ENCODE results near the gene EIF4G2.

Gene EIF4G2

GRCh38 chr11:10808235-10808552, 532 bp downstream of the EIF4G2 start:
- no peak for DNase-seq (ENCODE audit: low read depth)

- peak; percentile 38 for DNase-seq (ENCODE audit: low read depth)
Measured at GRCh38 chr11:10807493-10808234, 1.1 kb downstream of the EIF4G2 start.

- no peak for DNase-seq (ENCODE audit: low read depth)
Measured at GRCh38 chr11:10806206-10806605, 2.5 kb downstream of the EIF4G2 start.

- no peak for DNase-seq (ENCODE audit: low read depth)
Measured at GRCh38 chr11:10805741-10806140, 3.0 kb downstream of the EIF4G2 start.

DNA sequence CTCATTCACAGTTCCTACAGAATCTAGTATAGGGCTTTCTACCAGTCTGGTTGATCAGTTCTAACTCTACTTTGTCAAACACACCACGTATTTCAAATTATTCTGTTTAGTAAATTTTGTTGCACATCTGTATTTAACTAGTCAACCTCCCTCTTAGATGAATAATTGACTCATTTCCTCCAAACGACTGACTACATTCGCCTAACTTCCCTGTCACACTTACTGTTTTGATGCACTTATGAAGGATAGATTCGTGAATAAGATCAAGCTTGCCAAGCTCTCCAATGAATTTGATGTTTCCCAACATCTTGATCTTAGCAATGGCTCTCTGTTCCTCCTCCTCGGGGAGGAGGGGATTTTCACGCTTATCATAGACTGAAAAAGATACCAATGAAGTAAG, 5.0 kb downstream of the EIF4G2 start:
- DNase-seq (ENCODE audit: low read depth), result no peak

GRCh38 chr11:10800292-10800691, 8.4 kb downstream of the EIF4G2 start:
- no peak for DNase-seq (ENCODE audit: low read depth)

DNA sequence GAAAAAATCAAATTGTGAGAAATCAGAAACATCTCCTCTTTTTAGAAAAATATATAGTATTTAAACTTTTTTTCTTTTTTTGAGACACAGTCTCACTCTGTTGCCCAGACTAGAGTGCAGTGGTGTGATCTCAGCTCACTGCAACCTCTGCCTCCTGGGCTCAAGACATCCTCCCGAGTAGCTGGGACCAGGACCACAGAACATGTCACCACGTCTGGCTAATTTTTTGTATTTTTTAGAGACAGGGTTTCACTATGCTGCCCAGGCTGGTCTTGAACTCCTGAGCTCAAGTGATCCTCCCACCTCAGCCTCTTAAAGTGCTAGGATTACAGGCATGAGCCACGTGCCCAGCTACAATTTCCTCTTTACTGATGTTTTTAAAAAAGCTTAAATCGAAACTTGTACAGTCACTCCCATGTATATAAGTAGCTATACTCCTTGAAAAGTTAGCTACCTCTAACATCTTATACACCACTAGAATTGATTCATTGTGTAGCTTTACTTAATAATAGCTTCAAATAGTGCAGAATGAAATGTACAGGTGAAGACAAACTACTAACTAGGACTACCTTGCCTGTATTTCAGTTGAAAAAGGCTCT, 10.3 kb downstream of the EIF4G2 start:
- DNase-seq (ENCODE audit: low read depth), result no peak

DNA sequence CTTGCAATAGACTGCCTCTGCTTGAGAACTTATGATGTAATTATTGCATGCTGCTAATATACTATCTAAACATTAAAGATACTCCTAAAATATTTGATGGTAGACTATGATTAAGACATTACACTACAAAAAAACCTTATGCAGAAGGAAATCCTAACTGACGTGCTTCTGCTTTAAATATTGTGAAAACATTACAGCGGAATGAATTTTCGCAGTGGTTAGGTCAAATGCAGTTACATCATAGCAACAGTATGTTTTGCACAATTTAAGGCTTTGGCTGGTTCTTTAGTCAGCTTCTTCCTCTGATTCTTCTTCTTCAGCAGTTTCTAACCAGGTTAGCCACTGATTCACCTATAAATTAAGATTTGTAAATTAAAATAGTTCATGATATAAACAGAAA, 11.2 kb downstream of the EIF4G2 start:
- DNase-seq (ENCODE audit: low read depth), result no peak

DNA sequence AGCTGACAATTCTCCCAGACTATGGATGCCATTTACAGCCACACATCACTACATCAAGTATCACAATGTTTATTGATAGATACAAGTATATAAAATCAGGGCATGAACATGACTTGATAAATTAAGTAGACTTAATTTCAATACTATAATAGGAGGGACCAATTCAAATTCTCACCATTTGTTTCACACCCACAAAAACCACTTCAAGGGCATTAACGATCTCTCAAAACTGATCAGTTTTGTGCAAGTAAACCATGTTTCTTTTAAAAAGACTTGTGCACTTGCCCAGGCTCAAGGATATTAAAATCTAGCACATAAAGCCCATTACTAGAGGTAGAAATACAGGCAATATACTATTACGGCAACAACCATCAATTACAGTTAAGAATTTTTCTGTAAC, 11.7 kb downstream of the EIF4G2 start:
- no peak for DNase-seq (ENCODE audit: low read depth)

GRCh38 chr11:10796191-10796590, 12.5 kb downstream of the EIF4G2 start:
- DNase-seq (ENCODE audit: low read depth), result no peak

GRCh38 chr11:10793470-10794255, 15.1 kb downstream of the EIF4G2 start:
- DNase-seq (ENCODE audit: low read depth), result no peak

GRCh38 chr11:10792385-10793068, 16.2 kb downstream of the EIF4G2 start:
- peak; percentile 69 for DNase-seq (ENCODE audit: low read depth)

DNA sequence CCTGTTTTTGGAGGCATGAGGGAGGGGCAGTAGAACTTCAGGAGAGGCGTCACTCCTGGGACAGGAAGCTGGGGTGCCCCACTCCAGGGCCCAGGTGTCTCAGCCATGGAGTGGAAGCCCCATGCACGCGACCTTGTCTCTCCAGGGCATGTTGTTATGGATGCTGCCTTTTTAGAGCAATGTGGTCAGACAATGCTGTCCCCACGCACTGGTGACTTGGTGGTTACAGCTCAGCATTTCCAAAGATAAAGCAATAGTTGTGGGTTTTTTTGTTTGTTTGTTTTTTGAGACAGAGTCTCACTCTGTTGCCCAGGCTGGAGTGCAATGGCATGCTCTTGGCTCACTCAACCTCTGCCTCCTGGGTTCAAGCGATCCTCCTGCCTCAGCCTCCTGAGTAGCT, 22.3 kb downstream of the EIF4G2 start:
- no peak for DNase-seq (ENCODE audit: low read depth)

DNA sequence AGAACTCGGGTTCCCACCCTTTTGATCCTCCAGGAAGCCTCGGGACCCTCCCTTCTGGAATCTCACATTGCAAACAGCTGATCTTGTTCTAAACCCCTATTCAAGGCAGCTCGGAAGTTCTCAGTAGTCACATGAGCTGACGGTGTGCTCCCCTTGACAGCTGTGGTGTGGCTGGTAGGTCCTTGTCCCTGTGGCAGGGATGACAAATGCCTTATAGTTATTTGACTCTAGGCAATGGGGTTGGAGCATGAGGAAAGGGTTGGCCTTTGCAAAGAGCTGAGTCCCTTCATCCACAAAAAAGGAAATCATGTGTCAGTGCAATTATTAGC, 23.6 kb downstream of the EIF4G2 start:
- no peak for DNase-seq (ENCODE audit: low read depth)

GRCh38 chr11:10784232-10785145, 24.2 kb downstream of the EIF4G2 start:
- DNase-seq (ENCODE audit: low read depth), result no peak

GRCh38 chr11:10780040-10780439, 28.7 kb downstream of the EIF4G2 start:
- DNase-seq (ENCODE audit: low read depth), result no peak

DNA sequence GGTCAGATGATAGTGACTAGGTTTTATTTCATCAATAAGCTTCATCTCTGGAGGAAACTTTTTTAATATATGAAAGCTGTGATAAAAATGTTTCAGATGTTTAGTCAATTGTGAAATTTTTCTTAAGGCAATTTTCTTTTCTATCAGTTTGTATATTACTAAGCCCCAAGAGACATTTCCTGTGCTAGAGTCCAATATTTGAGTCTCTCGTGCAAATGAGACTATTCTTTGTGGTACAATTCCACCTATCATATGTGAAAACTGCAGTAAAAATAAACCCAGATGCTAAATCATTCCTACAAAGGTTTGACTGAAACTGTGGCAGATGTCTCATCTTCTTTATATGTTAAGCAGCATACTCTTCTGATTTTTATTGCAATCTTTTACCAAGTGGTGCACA, 29.6 kb downstream of the EIF4G2 start:
- no peak for DNase-seq (ENCODE audit: low read depth)

- DNase-seq (ENCODE audit: low read depth), result no peak
Measured at GRCh38 chr11:10778217-10778970, 30.3 kb downstream of the EIF4G2 start.

DNA sequence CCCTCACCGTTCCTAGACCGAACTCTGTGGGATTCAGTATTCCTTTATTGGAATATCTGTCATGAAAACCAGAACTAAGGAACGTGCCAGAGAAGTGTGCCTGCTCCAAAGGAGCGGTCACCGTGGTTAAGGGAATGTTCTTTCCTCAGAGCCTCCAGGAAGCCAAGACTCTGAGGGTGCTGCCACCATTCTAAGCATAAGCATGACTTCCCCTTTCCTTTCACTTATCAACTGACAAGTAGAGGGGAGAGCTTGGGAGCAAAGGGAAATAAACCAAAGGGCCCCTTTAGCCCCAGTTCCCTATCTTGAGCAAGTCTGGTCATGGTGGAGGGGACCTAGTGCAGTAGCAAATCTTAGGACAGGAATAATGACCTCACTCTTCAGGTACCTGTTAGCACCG, 30.9 kb downstream of the EIF4G2 start:
- no peak for DNase-seq (ENCODE audit: low read depth)

DNA sequence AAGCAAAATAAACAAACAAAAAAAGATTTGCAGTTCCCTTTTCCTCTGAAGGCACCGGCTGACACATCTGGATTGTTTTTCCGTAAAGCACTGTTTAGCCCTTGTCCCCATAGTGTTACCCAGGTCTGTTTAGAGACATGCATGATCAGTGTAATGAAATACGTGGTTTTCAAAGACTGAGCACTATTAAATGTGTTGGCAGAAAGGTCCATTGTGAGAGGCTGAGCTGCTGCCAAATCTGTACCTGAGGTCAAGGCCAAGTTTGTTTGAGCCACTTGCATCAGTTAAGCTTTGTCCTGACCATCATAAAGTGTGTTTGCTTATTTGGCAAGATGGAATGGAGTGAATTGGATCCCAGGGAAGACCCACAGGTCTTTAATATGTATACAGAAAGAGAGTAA, 31.3 kb downstream of the EIF4G2 start:
- DNase-seq (ENCODE audit: low read depth), result no peak

DNA sequence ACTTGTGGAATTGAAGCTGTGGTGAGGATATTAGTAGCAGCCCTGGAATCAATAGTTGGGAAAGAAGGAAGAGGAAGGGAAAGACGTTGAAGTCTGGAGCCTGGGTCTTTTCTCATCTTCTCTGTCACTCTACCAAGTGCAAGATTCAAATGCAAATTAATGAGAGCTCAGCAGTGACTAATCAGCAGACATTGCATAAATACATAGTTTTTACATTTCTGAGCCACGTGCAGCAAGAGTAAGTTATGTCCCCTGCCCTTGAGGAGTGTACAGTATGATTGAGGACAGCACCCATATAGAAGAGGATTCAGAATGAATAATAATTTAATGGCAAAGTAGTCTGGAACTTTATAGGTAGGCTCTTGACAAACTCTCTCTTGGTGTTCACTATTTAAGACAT, 33.9 kb downstream of the EIF4G2 start:
- DNase-seq (ENCODE audit: low read depth), result no peak

Data from activated T-helper 9 cell treated with anti-CD3 and anti-CD28 coated beads, Interleukin-2, amount 50 U/mL, for 16 hours (primary cell).